Glutamatergic neuron (in vitro differentiated cells): ENCODE measurements around the gene TGFB2. TPM values are rescaled to one million over a fixed set of nuclear protein-coding genes. Genes with fewer than 3 reads are reported as not detected.

Experiments used
- DNase-seq: peaks from one replicate; pipeline ENCODE4 v3.0.0; 2022
- H3K27ac Mint-ChIP-seq: one replicate; pipeline ENCODE4 v1.8.0; 2020; ENCODE audit warnings: mild to moderate bottlenecking, mixed read lengths, inconsistent platforms; ENCODE audit not compliant: unreplicated experiment
- H3K27me3 Mint-ChIP-seq: one replicate; pipeline ENCODE4 v1.8.0; 2020; ENCODE audit warnings: mild to moderate bottlenecking, moderate library complexity, mixed read lengths, inconsistent platforms; ENCODE audit not compliant: unreplicated experiment
- H3K36me3 Mint-ChIP-seq: one replicate; pipeline ENCODE4 v1.8.0; 2020; ENCODE audit warnings: mild to moderate bottlenecking, mixed read lengths, inconsistent platforms; ENCODE audit not compliant: unreplicated experiment
- H3K4me1 Mint-ChIP-seq: one replicate; pipeline ENCODE4 v1.8.0; 2020; ENCODE audit warnings: mild to moderate bottlenecking, low read depth, mixed read lengths, inconsistent platforms; ENCODE audit not compliant: unreplicated experiment
- H3K4me3 Mint-ChIP-seq: one replicate; pipeline ENCODE4 v1.8.0; 2020; ENCODE audit warnings: mild to moderate bottlenecking, mixed read lengths, inconsistent platforms; ENCODE audit not compliant: unreplicated experiment
- H3K9me3 Mint-ChIP-seq: one replicate; pipeline ENCODE4 v1.8.0; 2020; ENCODE audit warnings: mild to moderate bottlenecking, moderate library complexity, mixed read lengths, inconsistent platforms; ENCODE audit not compliant: unreplicated experiment
- CTCF ChIP-seq: fragments of 200-600 bp; sonication (generic); IDR thresholded peaks from one replicate; pipeline ENCODE4 v1.5.0; 2021; ENCODE audit not compliant: partially characterized antibody, unreplicated experiment
- total RNA-seq: library from RNA; stranded (reverse); fragmentation: NEBNext Ultra II Directional; extraction: Animal tissue kit (Norgen Biotek cat#: 25700); gene quantifications from one replicate; pipeline ENCODE4 v1.2.1, GENCODE V29; 2021; ENCODE audit not compliant: unreplicated experiment

Gene TGFB2
- total RNA-seq, 1 donor from 2014 or later = 2.0 TPM

GRCh38 chr1:218461351-218461750 is 116.2 kb downstream of the TGFB2 start:
- DNase-seq = no peak
- TF ChIP-seq CTCF = no peak
- H3K27ac Mint-ChIP-seq = no peak overlapping the region
- no peak overlapping the region for H3K4me3 Mint-ChIP-seq
- H3K36me3 Mint-ChIP-seq = no peaks in the 10 kb centered on the region
- no peaks in the 10 kb centered on the region for H3K9me3 Mint-ChIP-seq
- peaks cover 11% of the 10 kb centered on the region for H3K4me1 Mint-ChIP-seq
- H3K27me3 Mint-ChIP-seq = peaks cover 2% of the 10 kb centered on the region

- Mint-ChIP-seq H3K27ac (no peak overlapping the region), H3K36me3 (no peaks in the 10 kb centered on the region), H3K4me1 (peaks cover 11% of the 10 kb centered on the region), H3K9me3 (no peaks in the 10 kb centered on the region), H3K27me3 (peaks cover 2% of the 10 kb centered on the region), H3K4me3 (no peak overlapping the region)
- TF ChIP-seq CTCF = no peak
- DNase-seq = no peak
These were observed 117.0 kb downstream of the TGFB2 start for GRCh38 chr1:218462116-218462515.

- Mint-ChIP-seq H3K4me3 (no peak overlapping the region), H3K9me3 (no peaks in the 10 kb centered on the region), H3K4me1 (peaks cover 11% of the 10 kb centered on the region), H3K27me3 (peaks cover 2% of the 10 kb centered on the region), H3K27ac (no peak overlapping the region), H3K36me3 (no peaks in the 10 kb centered on the region)
- TF ChIP-seq CTCF = no peak
- DNase-seq = no peak
These were observed 117.5 kb downstream of the TGFB2 start for GRCh38 chr1:218462587-218462986.

- Mint-ChIP-seq H3K4me1 (peaks cover 11% of the 10 kb centered on the region), H3K27ac (peak overlapping the region; percentile 53), H3K9me3 (no peaks in the 10 kb centered on the region), H3K27me3 (peaks cover 2% of the 10 kb centered on the region), H3K4me3 (no peak overlapping the region), H3K36me3 (no peaks in the 10 kb centered on the region)
- DNase-seq = peak; percentile 23
- TF ChIP-seq CTCF = no peak
These were observed 118.3 kb downstream of the TGFB2 start for GRCh38 chr1:218463194-218464156.

- Mint-ChIP-seq H3K4me3 (no peak overlapping the region), H3K27me3 (no peaks in the 10 kb centered on the region), H3K36me3 (no peaks in the 10 kb centered on the region), H3K27ac (no peak overlapping the region), H3K9me3 (no peaks in the 10 kb centered on the region), H3K4me1 (peaks cover 11% of the 10 kb centered on the region)
- no peak for TF ChIP-seq CTCF
- DNase-seq = no peak
These were observed 119.7 kb downstream of the TGFB2 start for GRCh38 chr1:218464871-218465270.
